Activated CD8-positive, alpha-beta memory T cell treated with anti-CD3 and anti-CD28 coated beads for 24 hours (primary cell): ENCODE data around the gene CHST4.
"Not testable (repeated sequence)": the region's sequence is repeated elsewhere in the genome, so short reads cannot be mapped to it uniquely, and the experiment has no call there.

Source experiments
- DNase-seq: peaks from one replicate; pipeline ENCODE4 v3.0.0-alpha.2; 2020

The CHST4 gene

DNA sequence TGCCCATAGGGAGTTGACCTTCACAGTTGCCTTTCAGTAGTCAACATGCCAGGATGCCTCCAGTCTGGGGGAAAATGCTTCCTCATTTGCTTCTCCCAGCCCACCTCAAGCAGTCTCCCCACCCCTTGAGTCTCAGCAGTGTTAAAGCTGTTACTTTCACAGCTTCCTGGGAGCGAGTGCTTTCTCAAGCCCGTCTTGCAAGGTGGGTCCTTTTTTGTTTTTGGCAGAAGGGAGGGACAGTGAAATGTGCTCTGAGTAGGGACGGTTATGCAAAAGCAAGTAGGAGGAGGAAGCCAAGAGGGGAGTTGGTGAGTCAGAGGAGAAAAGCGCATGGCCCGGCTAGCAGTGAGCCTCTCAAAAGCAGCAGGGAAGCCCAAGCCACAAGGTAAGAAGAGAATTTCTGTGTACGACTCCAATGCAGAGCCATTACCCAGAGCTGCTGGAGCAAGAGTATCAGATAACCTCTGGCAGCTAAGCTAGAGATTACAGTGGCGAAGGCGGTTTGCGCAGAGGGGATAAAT, at the start of gene CHST4:
Gene CHST4 (plus strand): TSS at position 316 of the 521 bp plus-strand sequence. CDS start 10,252 bp downstream, outside the sequence.
- DNase-seq: no peak

DNA sequence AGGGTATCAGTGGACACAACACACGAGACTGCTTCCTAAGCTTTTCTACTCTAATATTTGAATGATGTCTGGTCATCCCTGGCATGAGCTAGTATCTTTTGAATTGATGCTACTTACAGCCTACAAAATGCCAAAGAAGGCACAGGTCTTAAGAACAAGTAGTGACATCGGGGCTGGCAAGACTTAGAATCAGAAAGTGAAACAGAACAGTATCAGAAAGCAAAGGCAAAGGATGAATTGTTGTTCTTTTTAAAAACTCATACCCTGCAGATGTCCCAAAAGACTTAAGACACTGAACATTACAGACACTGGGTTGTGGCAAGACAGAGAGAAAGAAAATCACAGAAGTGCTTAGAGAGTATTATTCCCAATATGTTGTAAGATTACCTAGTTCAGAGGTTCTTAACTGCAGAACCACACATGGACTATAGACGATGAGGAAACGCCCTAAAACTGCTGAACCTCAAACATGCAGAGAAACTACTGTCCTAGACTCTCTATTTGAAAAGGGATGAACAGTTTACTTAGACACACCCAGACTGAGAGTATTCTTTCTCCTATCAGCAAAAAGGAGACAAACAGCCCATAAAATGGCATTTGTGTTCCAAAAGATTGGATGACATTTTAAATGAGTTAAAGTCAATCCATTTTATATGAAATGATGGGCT, 49.6 kb upstream of the CHST4 start:
- no peak for DNase-seq

DNA sequence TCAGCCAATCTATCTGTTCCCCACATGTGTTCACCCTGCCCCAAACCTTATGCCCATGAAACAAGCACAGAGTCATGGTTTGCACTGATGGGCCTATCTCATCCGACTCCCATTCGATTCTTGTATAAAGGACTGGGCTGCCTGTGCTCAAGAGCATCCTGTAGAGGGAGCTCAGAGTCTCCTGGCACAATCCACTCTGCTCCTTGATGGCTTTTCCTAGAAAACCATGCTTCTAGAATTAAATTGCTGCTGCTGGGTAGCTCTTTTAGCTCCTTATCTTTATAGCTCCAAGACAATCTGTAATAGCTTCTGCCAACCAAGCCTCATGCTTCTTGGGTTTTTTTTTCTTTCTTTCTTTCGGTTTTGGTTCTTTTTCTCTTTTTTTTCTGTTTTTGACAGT, 46.8 kb upstream of the CHST4 start:
- DNase-seq: no peak

DNA sequence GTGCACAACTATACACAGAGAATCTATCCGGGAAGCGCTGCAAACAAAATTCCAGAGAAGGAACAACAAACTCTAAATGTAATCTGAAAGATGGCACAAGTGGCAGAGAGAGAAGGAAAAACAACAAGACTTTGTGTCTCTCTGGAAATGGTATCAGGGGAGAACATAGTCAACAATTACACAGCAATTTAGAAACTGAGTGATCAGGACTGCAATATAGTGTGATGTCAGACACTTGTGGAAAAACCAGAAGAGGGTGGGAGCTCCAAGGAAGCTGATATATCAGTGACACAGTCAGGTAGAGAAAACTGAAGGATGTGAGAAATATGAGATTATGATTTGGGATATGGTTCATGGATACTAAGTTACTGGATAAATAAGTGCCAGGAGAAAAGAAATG, 45.3 kb upstream of the CHST4 start:
- DNase-seq: no peak

DNA sequence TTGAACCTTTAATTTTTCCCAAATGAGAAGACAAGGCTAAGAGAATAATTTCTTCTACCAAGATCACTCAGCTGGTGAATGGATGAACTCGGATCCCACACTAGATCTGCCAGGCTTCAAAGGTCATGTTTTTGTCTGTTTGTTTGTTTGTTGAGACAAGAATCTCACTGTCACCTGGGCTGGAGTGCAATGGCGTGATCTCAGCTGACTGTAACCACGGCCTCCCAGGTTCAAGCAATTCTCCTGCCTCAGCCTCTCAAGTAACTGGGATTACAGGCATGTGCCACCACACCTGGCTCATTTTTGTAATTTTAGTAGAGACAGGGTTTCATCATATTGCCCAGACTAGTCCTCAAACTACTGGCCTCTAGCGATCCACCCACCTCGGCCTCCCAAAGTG, 43.7 kb upstream of the CHST4 start:
- DNase-seq: no peak

DNA sequence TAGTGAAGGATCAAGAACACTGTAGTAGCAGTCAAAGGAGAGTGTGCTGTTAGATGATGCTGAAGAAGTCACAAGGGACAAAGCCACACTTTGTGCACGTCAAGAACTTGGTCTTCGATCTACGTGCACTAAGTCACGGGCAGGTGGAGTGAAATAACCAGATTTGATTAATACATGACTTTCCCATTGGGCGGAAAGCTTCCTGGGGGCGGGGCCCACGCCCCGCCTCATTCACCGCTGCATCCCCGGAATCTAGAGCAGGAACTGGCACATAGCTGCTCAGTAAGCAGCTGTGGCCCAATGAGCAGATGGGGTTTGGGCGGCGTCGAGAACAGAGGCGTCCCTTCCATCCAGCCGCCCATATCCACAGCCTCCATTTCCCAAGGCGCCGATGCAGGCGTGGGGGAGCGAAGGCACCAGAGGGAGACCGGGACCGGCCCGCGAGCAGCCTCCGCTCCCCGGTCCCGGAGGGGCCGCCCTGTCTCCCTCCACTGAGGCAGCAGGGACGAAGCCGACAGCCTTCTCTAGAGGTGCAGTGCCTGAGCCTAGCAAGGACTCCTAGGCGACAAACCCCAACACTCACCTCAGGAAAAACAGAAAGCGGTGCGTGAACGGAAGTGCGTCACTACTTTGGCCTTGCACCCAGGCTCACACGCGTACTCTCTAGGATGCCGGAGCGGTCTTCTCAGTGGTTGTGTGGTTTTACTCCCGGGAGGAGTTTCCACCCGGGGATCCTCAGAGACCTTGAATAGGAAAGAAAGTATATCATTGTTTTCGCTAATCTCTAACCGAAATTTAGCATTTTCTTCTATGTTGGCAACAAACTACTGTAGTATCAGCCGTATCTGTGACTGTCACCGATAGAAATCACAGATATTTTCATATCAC, 42.0 kb upstream of the CHST4 start:
- DNase-seq: peak; percentile 87

DNA sequence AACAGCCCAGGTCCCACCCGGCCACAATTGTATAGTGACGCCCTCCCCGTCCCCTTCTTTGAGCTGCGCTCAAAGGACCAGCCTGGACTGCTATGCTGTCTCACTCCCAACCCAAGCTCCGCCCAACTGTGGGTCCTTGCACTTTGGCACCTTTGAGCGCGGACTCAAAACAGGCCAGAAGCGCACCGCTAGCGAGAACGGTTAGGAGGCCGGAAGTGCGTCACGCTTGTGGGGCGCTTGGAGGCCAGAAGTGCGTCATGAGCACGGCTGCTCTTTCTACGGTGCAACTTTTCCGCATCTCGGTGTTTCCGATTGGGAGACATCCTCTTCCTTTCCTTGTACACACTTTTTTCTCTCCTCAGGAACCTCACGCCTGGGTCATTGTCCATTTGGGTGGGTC, 37.1 kb upstream of the CHST4 start, which contains the start of gene ZNF19:
Gene ZNF19 (minus strand): TSS at position 203 of the 400 bp plus-strand sequence. CDS start 7,210 bp downstream, outside the sequence.
- DNase-seq: no peak

DNA sequence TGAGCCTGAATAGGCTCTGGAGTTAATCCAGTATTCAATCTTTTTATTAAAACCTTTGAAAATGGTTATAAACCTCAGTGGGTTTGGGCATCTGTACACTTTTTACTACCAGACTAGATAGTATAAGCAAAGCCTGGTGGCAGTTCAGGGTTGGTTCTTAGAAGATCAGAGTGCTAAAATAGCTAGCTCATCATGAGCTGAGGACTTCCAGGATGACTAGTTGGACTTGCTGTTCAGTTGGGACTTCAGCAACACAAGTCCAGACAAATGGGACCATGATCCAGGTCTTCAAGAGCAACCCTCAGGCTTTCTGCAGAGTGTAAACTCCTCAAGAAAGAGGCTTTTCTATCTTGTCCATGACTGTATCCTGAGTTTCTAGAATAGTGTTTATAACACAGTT, 35.9 kb upstream of the CHST4 start:
- DNase-seq: no peak

DNA sequence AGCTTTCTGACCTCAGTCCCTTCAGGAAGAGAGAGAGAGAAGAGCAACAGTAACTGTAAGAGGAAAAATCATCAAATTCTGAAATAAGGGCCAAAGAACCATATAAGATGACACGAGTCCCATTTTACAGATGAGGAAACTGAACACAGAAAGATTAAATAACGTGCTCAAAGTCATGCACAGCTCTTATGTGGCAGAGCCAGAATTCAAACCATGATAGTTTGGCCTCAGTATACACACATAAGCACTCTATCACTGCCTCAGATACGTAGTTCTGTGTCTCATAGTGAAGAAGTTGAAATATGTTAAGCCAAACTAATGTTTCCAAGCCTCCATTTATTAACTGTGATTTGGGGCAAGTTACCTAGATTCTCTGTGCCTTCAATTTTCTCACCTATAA, 35.2 kb upstream of the CHST4 start:
- no peak for DNase-seq

DNA sequence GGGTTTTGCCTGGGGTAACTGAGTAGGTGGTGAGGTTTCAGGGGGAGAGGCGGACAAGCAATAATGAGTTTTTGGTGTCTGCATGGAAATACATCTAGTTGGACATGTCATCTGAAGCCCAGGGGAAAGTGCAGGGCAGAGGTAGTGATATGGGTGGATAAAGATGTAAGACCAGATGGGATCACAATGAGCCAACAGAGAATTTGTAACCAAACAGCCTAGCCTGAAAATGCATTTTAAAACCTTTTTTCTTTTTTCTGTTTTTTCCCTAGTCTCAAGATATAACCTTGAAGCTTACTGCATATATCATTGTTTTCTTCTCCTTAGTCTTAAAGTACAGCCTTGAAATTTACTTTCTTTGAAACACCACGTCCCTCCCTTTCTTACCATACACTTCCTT, 33.4 kb upstream of the CHST4 start:
- no peak for DNase-seq

DNA sequence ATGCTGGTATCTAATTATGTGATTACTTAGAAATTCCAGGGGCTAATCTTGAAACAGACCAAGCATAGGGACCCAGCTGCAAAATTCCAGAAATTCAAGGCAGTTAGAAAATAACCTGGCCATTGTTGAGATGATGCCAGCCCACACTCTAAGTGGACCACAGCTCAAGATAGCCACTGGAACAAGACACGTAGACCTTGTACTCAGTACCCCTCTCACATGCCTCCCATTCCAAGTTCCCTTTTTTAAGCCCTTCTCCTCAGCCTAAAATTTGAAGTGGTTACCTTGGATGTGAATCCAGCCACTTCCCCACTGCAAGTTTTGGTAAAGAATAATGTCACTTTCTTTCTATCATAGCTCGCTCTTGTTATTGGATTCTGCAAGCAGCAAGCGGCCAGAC, 33.0 kb upstream of the CHST4 start:
- no peak for DNase-seq

DNA sequence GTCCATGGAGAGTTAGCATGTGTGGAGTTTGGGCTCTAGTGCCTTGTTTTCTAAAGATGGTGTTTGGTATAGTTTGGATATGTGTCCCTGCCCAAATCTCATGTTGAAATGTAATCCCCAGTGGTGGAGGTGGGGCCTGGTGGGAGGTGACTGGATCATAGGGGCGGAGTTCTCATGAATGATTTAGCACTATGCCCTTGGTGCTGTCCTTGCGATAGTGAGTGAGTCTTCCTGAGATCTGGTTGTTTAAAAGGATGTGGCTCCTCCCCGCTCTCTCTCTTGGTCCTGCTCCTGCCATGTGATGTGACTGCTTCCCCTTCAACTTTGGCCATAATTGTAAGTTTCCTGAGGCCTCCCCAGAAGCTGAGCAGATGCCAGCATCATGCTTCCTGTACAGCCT, 28.2 kb upstream of the CHST4 start:
- DNase-seq: no peak

DNA sequence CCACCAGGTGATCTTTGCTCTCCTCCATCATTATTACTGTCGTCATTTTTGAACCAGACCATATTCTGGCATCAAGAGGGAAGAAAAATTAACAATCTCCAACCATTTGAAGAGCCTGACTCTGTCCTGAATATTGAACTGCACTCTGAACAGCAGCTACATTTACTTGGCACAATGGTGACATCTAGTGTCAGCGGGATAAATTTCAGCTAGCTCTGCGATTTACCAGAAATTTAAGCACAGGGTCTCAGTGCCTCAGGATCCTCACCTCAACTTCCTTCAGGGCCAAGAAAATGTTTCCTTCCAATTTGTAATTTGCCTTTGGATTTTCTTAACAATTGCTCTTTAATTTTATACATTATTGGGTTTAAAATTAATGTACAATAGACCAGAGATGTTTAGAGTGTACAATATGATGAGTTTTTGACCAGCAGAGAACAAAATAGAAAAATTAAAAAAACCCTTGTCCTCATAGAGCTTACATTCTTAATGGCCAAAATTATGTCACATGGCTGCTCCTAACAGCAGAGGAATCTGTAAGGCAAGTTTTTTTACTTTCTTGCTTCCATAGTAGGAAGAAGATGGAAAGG, 26.4 kb upstream of the CHST4 start:
- DNase-seq: peak; percentile 64

DNA sequence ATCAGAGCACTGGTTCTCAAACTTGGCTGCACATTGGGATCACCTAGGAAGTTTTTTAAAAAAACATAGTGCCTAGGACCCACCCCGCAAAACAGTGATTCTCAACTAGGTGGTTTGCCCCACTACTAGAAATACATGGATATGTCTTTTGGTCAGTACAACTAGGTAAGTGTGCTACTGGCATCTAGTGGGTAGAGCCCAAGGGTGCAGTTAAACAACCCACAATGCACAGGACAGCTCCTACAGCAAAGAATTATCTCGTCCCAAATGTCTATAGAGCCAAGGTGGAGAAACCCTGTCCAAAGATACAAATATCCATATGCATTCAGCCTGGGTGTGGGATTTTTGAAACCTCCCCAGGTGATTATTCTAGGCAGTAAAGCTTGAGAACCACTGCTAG, 25.3 kb upstream of the CHST4 start:
- DNase-seq: no peak

DNA sequence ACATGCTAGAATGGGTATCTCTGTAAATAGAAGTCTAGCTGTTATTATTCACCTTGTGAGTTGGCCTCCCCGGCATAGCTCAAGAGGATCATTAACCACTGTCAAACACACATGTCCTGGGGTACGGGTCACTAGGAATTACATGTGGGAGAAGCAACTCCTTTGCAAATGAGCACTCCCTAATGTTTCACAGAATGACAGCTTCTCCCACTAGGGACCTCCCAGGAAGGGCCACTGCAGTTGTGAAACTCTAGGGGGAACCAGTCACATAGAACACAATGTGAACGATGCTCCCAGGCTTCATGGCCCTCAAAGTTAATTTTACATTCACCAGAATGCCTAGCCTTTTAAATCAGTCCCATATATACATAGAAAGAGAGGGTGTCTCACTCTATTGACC, 24.7 kb upstream of the CHST4 start:
- DNase-seq: no peak

DNA sequence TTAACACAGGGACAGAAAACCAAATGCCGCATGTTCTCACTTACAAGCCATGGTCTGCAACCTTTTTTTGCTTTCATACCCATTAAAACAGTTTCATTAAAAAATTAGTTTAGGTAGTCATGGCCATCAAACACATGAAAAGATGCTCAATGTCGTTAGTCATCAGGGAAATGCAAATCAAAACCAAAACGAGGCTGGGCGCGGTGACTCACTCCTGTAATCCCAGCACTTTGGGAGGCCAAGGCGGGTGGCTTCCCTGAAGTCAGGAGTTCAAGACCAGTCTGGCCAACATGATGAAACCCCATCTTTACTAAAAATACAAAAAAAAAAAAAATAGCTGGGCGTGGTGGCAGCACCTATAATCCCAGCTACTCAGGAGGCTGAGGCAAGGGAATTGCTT, 22.2 kb upstream of the CHST4 start:
- DNase-seq: not testable (repeated sequence)

DNA sequence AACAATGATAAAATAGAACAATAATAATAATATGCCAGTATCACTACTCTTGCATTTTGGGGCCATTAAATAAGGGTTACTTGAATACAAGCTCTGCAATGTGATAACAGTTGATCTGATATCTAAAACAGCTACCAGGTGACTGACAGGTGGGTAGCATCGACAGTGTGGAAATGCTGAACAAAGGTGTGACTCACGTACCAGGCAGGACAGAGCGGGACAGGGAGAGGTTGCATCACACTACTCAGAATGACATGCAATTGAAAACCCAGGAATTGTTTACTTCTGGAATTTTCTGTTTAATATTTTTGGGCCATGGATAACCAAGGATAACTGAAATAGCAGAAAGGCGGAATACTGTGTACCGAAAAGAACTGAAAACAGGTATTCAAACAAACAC, 21.3 kb upstream of the CHST4 start:
- no peak for DNase-seq

DNA sequence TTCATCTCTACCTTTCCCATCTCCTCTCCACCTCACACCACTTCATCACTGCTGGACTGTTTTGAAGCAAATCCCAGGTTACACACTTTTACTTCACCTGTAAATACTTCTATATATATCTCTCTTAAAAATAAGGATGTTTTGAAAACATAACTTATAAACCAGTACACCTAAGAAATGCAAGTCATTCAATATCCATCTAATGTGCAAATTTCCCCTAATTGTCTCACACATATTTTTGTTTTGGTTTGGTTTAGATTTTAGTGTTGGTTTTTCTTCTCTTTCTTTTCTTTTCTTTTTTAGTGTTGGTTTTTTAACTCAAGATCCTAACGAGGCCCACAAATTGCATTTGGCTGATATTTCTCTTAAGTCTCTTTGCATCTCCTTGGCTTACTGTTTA, 19.2 kb upstream of the CHST4 start:
- no peak for DNase-seq

DNA sequence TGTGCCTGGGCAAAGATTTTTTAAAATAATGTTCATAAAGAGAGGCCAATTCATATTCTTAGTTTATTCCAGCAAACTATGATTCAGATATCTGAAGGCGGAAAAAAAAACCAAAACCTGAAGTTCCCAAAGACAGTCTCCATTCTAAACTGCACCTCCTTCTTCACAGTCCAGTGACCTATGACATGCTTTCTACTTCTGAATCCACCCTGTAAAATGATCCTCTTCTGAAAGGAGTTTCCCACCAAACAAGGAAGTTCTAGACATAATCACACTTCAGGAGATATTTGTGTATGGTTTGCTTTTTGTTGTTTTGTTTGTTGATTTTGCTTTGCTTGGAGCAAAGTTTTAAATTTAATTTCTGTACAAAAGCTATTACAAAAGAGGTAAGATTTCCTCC, 12.9 kb upstream of the CHST4 start:
- no peak for DNase-seq

DNA sequence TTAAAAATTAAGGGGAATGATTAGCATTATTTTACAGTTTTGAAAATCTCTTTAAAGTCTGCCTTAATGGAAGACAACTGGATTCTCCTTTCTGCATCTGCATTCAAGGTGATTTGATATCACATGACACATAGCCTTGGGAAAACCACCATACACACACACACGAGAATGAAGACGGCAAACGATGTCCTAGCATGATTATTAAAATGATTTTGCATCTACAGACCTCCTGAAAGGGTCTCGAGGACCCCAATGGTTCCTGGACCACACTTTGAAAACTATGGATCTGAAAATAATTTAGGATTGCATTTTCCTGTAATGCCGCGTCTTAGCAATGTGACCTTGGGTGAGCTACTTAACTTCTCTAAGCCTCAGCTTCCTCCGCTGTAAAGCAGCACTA, 11.8 kb upstream of the CHST4 start:
- DNase-seq: no peak

DNA sequence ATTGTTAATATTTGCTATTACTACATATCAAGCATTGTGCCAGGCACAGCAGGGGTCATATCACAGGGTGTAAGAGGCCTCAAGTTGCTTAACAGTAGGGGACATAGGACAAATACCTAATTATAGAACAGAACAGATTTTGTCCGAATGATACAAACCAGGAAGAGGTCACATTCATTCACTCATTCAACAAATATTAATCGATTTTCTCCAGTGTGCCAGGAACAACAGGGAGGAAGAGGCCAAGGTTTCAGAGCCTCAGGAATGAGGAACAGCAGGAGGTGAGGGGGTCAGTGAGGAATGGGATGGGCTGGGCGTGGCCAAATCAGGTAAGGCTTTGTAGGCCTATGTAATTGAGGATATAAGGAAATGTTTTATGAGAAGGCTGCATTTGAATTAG, 11.2 kb upstream of the CHST4 start:
- DNase-seq: no peak

DNA sequence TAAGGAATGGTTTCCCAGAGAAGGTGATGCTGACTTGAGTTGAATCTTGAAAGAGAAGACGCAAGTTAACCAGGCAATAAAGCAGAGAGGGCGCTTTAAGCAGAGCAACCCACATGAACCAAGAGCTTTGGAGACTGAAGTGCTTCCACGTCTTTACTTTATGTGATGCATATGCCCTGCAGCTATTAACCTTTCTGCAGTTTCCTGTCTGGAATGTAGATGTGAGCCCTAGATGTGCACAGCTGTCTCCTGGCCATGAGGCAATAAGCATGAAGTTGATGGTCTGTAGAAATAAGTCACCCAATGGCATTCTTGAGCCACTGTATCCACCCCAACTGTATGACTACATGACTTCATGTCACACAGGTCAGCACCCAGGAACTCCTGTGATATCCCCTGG, 5.7 kb upstream of the CHST4 start:
- DNase-seq: no peak
